GM13977 (cell line): ENCODE results near the gene LPAR3.

Source experiments
- DNase-seq: peaks from one replicate; pipeline ENCODE4 v3.0.0; 2012; ENCODE audit warnings: low spot score
- CTCF ChIP-seq: IDR thresholded peaks from 2 replicates; pipeline ENCODE4 v1.5.1; 2012; ENCODE audit warnings: mild to moderate bottlenecking, control low read depth; ENCODE audit not compliant: insufficient read depth; ENCODE audit errors: extremely low read depth, missing control alignments
- in situ Hi-C: fragments of 300-500 bp; cut with MboI; formaldehyde crosslinking; loops from one replicate; pipeline ENCODE4 v1.12.0; 2022; ENCODE audit warnings: low sequenced_read_pairs, low pct_unique_long_range_greater_than_20kb, mixed read lengths, inconsistent platforms; ENCODE audit not compliant: unreplicated experiment

The LPAR3 gene

GRCh38 chr1:84855168-84855567 is 37.8 kb downstream of the LPAR3 start:
- in situ Hi-C loops: no loop called here
- no peak for DNase-seq
- TF ChIP-seq CTCF: no peak

GRCh38 chr1:84853741-84854721 is 39.0 kb downstream of the LPAR3 start:
- in situ Hi-C loops: no loop called here
- no peak for TF ChIP-seq CTCF
- peak; percentile 61 for DNase-seq

- DNase-seq: no peak
- no peak for TF ChIP-seq CTCF
- in situ Hi-C loops: no loop called here
Measured at GRCh38 chr1:84851839-84852238, 41.2 kb downstream of the LPAR3 start.

GRCh38 chr1:84849357-84849975 is 43.5 kb downstream of the LPAR3 start:
- DNase-seq: no peak
- TF ChIP-seq CTCF: no peak
- in situ Hi-C loops: no loop called here

- in situ Hi-C loops: no loop called here
- no peak for TF ChIP-seq CTCF
- no peak for DNase-seq
Measured at GRCh38 chr1:84847253-84848250, 45.5 kb downstream of the LPAR3 start.

GRCh38 chr1:84846387-84846786 is 46.6 kb downstream of the LPAR3 start:
- TF ChIP-seq CTCF: no peak
- DNase-seq: no peak
- in situ Hi-C loops: no loop called here
